ENCODE results near the gene PIAS4. TPM values are rescaled to one million over a fixed set of nuclear protein-coding genes. Genes with fewer than 3 reads are reported as not detected.

PIAS4 gene
- polyA plus RNA-seq, 1 donor (not counting 4 experiments of a cell fraction or from before 2014, with no cell fraction given) = 7.5 TPM

- FAIRE-seq = no peak
- Histone ChIP-seq H3K4me3 (ENCODE audit: control insufficient read depth in 2 of 3, extremely low read depth in 1 of 3, insufficient read depth in 2 of 3, low read depth in 1 of 3, low read length in 3 of 3) (no peak overlapping the region), H3K27ac (ENCODE audit: control insufficient read depth, insufficient read depth, low read length) (no peak overlapping the region), H3K36me3 (ENCODE audit: control insufficient read depth in 2 of 2, extremely low read depth in 1 of 2, insufficient read depth in 2 of 2, low read length in 2 of 2) (peaks cover 21 to 35% of the 10 kb centered on the region in 2 experiments), H3K27me3 (ENCODE audit: control insufficient read depth, extremely low read depth, insufficient read depth, low read length) (no peaks in the 10 kb centered on the region), H2AFZ (ENCODE audit: control insufficient read depth, low read length) (no peak overlapping the region), H3K4me1 (ENCODE audit: control insufficient read depth, extremely low read depth, insufficient read depth, low read length) (no peaks in the 10 kb centered on the region), H3K4me2 (ENCODE audit: control insufficient read depth, extremely low read depth, insufficient read depth, low read depth, low read length) (no peak overlapping the region), H4K20me1 (ENCODE audit: control insufficient read depth, extremely low read depth, insufficient read depth, low read length) (peaks cover 3% of the 10 kb centered on the region), H3K9me3 (ENCODE audit: control insufficient read depth, low read depth, low read length) (no peaks in the 10 kb centered on the region), H3K9ac (ENCODE audit: control insufficient read depth, extremely low read depth, insufficient read depth, low read length) (no peak overlapping the region), H3K79me2 (ENCODE audit: control insufficient read depth, insufficient read depth, low read length) (peaks cover 35% of the 10 kb centered on the region), H3K9me1 (ENCODE audit: control insufficient read depth, extremely low read depth, insufficient read depth, low read length) (no peaks in the 10 kb centered on the region)
- no peak for DNase-seq (ENCODE audit: low read depth, low spot score)
- dilution Hi-C loops (cut with MboI; ENCODE audit: extremely low pct_ligation_motif_present, low sequenced_read_pairs) = no loop called here
- TF ChIP-seq CTCF (optimal IDR thresholded peaks at IDR 0.05 in 1 of 3, IDR thresholded peaks at IDR 0.05 in 1 of 3, conservative IDR thresholded peaks at IDR 0.05 in 1 of 3; ENCODE audit: extremely low read depth in 1 of 3, insufficient read depth in 2 of 3, low read length in 3 of 3) (no peak), EZH2 (IDR thresholded peaks at IDR 0.05; ENCODE audit: low read length) (no peak)
Observed at GRCh38 chr19:4015705-4016402, 8.3 kb downstream of the PIAS4 start.

GRCh38 chr19:4016486-4016885 lies 8.9 kb downstream of the PIAS4 start:
- TF ChIP-seq EZH2 (IDR thresholded peaks at IDR 0.05; ENCODE audit: low read length) (no peak), CTCF (optimal IDR thresholded peaks at IDR 0.05 in 1 of 3, IDR thresholded peaks at IDR 0.05 in 1 of 3, conservative IDR thresholded peaks at IDR 0.05 in 1 of 3; ENCODE audit: extremely low read depth in 1 of 3, insufficient read depth in 2 of 3, low read length in 3 of 3) (no peak)
- Histone ChIP-seq H3K79me2 (ENCODE audit: control insufficient read depth, insufficient read depth, low read length) (peaks cover 30% of the 10 kb centered on the region), H3K9me1 (ENCODE audit: control insufficient read depth, extremely low read depth, insufficient read depth, low read length) (no peaks in the 10 kb centered on the region), H3K36me3 (ENCODE audit: control insufficient read depth in 2 of 2, extremely low read depth in 1 of 2, insufficient read depth in 2 of 2, low read length in 2 of 2) (peaks cover 21 to 33% of the 10 kb centered on the region in 2 experiments), H2AFZ (ENCODE audit: control insufficient read depth, low read length) (no peak overlapping the region), H4K20me1 (ENCODE audit: control insufficient read depth, extremely low read depth, insufficient read depth, low read length) (peaks cover 3% of the 10 kb centered on the region), H3K4me2 (ENCODE audit: control insufficient read depth, extremely low read depth, insufficient read depth, low read depth, low read length) (no peak overlapping the region), H3K27me3 (ENCODE audit: control insufficient read depth, extremely low read depth, insufficient read depth, low read length) (no peaks in the 10 kb centered on the region), H3K9me3 (ENCODE audit: control insufficient read depth, low read depth, low read length) (no peaks in the 10 kb centered on the region), H3K9ac (ENCODE audit: control insufficient read depth, extremely low read depth, insufficient read depth, low read length) (no peak overlapping the region), H3K4me1 (ENCODE audit: control insufficient read depth, extremely low read depth, insufficient read depth, low read length) (no peaks in the 10 kb centered on the region), H3K4me3 (ENCODE audit: control insufficient read depth in 2 of 3, extremely low read depth in 1 of 3, insufficient read depth in 2 of 3, low read depth in 1 of 3, low read length in 3 of 3) (no peak overlapping the region), H3K27ac (ENCODE audit: control insufficient read depth, insufficient read depth, low read length) (no peak overlapping the region)
- dilution Hi-C loops (cut with MboI; ENCODE audit: extremely low pct_ligation_motif_present, low sequenced_read_pairs) = no loop called here
- no peak for FAIRE-seq
- no peak for DNase-seq (ENCODE audit: low read depth, low spot score)
